Measurements from ENCODE around the gene GALC. TPM values are rescaled to one million over a fixed set of nuclear protein-coding genes. Genes with fewer than 3 reads are reported as not detected.

The GALC gene
- total RNA-seq, 4 donors from 2014 or later = 11.8 to 40.2 (median 20.2) TPM

DNA sequence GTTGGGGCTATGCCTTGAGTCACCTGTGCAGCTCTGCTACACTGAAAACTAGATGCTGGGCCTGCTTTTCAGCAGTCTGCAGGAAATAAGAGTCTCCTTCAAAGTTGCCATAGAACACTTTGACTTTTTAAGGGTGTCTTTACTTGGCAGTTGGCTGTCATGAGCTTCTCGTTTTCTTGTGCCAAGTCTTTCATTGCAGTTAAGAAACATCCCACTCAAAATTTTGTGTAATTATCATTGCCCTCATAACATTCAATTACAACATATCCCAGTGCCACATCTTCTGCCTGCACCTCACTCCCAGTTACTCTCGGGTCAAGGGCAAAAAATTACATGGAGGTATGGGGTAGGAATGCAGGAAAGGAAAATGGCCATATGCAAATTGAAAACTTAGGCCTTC, 41.1 kb upstream of the GALC start:
- no peaks in the 10 kb centered on the region for H3K27me3 ChIP-seq
- TF ChIP-seq POLR2A (IDR thresholded peaks at IDR 0.05) (no peak), CTCF (IDR thresholded peaks at IDR 0.05) (no peak)
- intact Hi-C loops (cut with DNase I; ENCODE audit: low total_unique reads) = no loop called here
- no peaks in the 10 kb centered on the region for H3K4me1 ChIP-seq
- no peak for DNase-seq
- no peak overlapping the region for H3K4me3 ChIP-seq
- H3K36me3 ChIP-seq = no peaks in the 10 kb centered on the region
- no peak overlapping the region for H3K27ac ChIP-seq
- H3K9me3 ChIP-seq = no peaks in the 10 kb centered on the region

DNA sequence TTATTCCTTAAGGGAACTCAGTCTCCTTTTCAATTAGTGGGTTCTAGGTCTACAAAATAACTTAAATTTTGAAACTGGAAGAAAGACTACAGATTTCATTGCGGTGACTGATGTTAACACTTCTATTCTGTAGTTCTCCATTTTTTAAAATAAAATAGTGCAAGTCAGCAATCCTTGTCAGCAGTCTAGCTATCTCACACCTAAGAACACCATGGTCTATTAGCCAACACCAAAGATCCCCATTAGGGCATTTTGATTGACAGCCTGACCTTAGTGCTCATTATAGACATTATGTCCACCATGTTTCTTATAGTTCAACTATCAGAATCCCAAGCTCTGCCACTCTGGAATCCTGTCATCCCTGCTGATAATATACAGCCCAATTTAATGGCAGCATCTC, 39.4 kb upstream of the GALC start:
- no peaks in the 10 kb centered on the region for H3K9me3 ChIP-seq
- H3K4me3 ChIP-seq = no peak overlapping the region
- TF ChIP-seq POLR2A (IDR thresholded peaks at IDR 0.05) (no peak), CTCF (IDR thresholded peaks at IDR 0.05) (no peak)
- no peak overlapping the region for H3K27ac ChIP-seq
- no peak for DNase-seq
- no peaks in the 10 kb centered on the region for H3K36me3 ChIP-seq
- intact Hi-C loops (cut with DNase I; ENCODE audit: low total_unique reads) = no loop called here
- no peaks in the 10 kb centered on the region for H3K27me3 ChIP-seq
- no peaks in the 10 kb centered on the region for H3K4me1 ChIP-seq

- no peaks in the 10 kb centered on the region for H3K27me3 ChIP-seq
- H3K36me3 ChIP-seq = no peaks in the 10 kb centered on the region
- intact Hi-C loops (cut with DNase I; ENCODE audit: low total_unique reads) = no loop called here
- H3K9me3 ChIP-seq = no peaks in the 10 kb centered on the region
- no peak for DNase-seq
- no peak overlapping the region for H3K4me3 ChIP-seq
- H3K27ac ChIP-seq = no peak overlapping the region
- no peaks in the 10 kb centered on the region for H3K4me1 ChIP-seq
- TF ChIP-seq CTCF (IDR thresholded peaks at IDR 0.05) (no peak), POLR2A (IDR thresholded peaks at IDR 0.05) (no peak)
Observed at GRCh38 chr14:88030892-88031291, 37.9 kb upstream of the GALC start.

GRCh38 chr14:88030079-88030478, 37.1 kb upstream of the GALC start:
- no peak overlapping the region for H3K27ac ChIP-seq
- intact Hi-C loops (cut with DNase I; ENCODE audit: low total_unique reads) = no loop called here
- no peaks in the 10 kb centered on the region for H3K4me1 ChIP-seq
- DNase-seq = no peak
- no peaks in the 10 kb centered on the region for H3K27me3 ChIP-seq
- TF ChIP-seq CTCF (IDR thresholded peaks at IDR 0.05) = no peak
- TF ChIP-seq POLR2A (IDR thresholded peaks at IDR 0.05) = no peak
- H3K9me3 ChIP-seq = no peaks in the 10 kb centered on the region
- H3K4me3 ChIP-seq = no peak overlapping the region
- no peaks in the 10 kb centered on the region for H3K36me3 ChIP-seq

DNA sequence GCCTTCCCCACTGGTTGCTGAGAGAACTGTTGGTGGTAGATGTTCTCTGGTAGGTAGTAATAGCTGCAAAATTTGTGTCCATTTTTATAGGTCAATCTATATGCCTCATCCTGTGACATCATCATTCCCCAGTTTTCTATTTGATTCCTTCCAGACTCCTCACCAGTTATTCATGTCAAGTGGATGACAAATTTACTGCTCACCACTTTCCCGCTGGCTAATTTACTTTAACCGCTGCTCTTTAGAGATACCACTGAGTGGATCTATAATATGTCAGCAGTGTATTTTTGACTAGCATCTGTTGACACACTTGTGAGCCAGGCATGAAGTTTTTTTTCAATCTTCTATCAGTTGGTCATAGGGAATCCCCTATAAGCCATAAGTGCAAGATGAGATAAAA, 36.5 kb upstream of the GALC start:
- TF ChIP-seq CTCF (IDR thresholded peaks at IDR 0.05) (no peak), POLR2A (IDR thresholded peaks at IDR 0.05) (no peak)
- Histone ChIP-seq H3K4me3 (no peak overlapping the region), H3K27ac (no peak overlapping the region), H3K27me3 (no peaks in the 10 kb centered on the region), H3K36me3 (no peaks in the 10 kb centered on the region), H3K9me3 (no peaks in the 10 kb centered on the region), H3K4me1 (no peaks in the 10 kb centered on the region)
- DNase-seq = no peak
- intact Hi-C loops (cut with DNase I; ENCODE audit: low total_unique reads) = no loop called here
